Immature natural killer cell (primary cell): ENCODE data around the gene DLG2. TPM values are rescaled to one million over a fixed set of nuclear protein-coding genes. Genes with fewer than 3 reads are reported as not detected.

Experiments
- DNase-seq, 3 donors: peaks; one replicate each; pipeline ENCODE4 v3.0.0; 2022; ENCODE audit warnings: mixed read lengths in 1 of 3
- H3K27ac Mint-ChIP-seq, 6 donors: one replicate each; pipeline ENCODE4 v1.8.0; 2020; ENCODE audit warnings: mixed read lengths in 6 of 6, mild to moderate bottlenecking in 5 of 6, inconsistent platforms in 4 of 6, moderate library complexity in 3 of 6
- H3K27me3 Mint-ChIP-seq, 3 donors: one replicate each; pipeline ENCODE4 v1.8.0; 2020 to 2021; ENCODE audit warnings: low read depth in 3 of 3, mild to moderate bottlenecking in 3 of 3, mixed read lengths in 3 of 3, moderate library complexity in 3 of 3, inconsistent platforms in 1 of 3
- H3K36me3 Mint-ChIP-seq, 3 donors: one replicate each; pipeline ENCODE4 v1.8.0; 2020; ENCODE audit warnings: mixed read lengths in 3 of 3, inconsistent platforms in 2 of 3, mild to moderate bottlenecking in 2 of 3
- H3K4me1 Mint-ChIP-seq, 2 donors: one replicate each; pipeline ENCODE4 v1.8.0; 2020; ENCODE audit warnings: inconsistent platforms in 2 of 2, mild to moderate bottlenecking in 2 of 2, mixed read lengths in 2 of 2, moderate library complexity in 1 of 2
- H3K4me3 Mint-ChIP-seq, 5 donors: one replicate each; pipeline ENCODE4 v1.8.0; 2020; ENCODE audit warnings: mild to moderate bottlenecking in 5 of 5, mixed read lengths in 5 of 5, inconsistent platforms in 3 of 5, moderate library complexity in 3 of 5
- H3K9me3 Mint-ChIP-seq, 6 donors: one replicate each; pipeline ENCODE4 v1.8.0; 2020; ENCODE audit warnings: mild to moderate bottlenecking in 6 of 6, mixed read lengths in 6 of 6, inconsistent platforms in 4 of 6, moderate library complexity in 3 of 6
- polyA plus RNA-seq, 3 donors: library from polyadenylated mRNA; unstranded; fragments of 300-500 nt; fragmentation: Illumina TruSeq; gene quantifications; one replicate each; pipeline ENCODE4 v1.2.3, GENCODE V29; 2021

DLG2 gene
- polyA plus RNA-seq, 3 donors from 2014 or later, result 0.57 to 1.9 (median 1.2) TPM

GRCh38 chr11:84950569-84951270 lies 676.4 kb downstream of the DLG2 start:
- peaks cover 9 to 43% (median 16%) of the 10 kb centered on the region in 6 donors for H3K9me3 Mint-ChIP-seq
- H3K27ac Mint-ChIP-seq, result no peak overlapping the region
- no peak for DNase-seq
- H3K4me3 Mint-ChIP-seq, result no peak overlapping the region
- H3K27me3 Mint-ChIP-seq, result peaks cover 0 to 3% (median 0%) of the 10 kb centered on the region in 3 donors
- no peaks in the 10 kb centered on the region for H3K4me1 Mint-ChIP-seq
- H3K36me3 Mint-ChIP-seq, result no peaks in the 10 kb centered on the region

GRCh38 chr11:84947970-84948580 lies 679.1 kb downstream of the DLG2 start:
- peaks cover 0 to 3% (median 3%) of the 10 kb centered on the region in 3 donors for H3K27me3 Mint-ChIP-seq
- H3K4me1 Mint-ChIP-seq, result no peaks in the 10 kb centered on the region
- DNase-seq, result no peak
- peaks cover 14 to 53% (median 21%) of the 10 kb centered on the region in 6 donors for H3K9me3 Mint-ChIP-seq
- no peak overlapping the region for H3K27ac Mint-ChIP-seq
- peaks cover 0 to 3% (median 0%) of the 10 kb centered on the region in 3 donors for H3K36me3 Mint-ChIP-seq
- H3K4me3 Mint-ChIP-seq, result no peak overlapping the region

- no peak for DNase-seq
- Mint-ChIP-seq H3K4me3 (no peak overlapping the region), H3K4me1 (no peaks in the 10 kb centered on the region), H3K27me3 (peaks cover 0 to 3% (median 3%) of the 10 kb centered on the region in 3 donors), H3K27ac (no peak overlapping the region), H3K9me3 (peaks cover 15 to 58% (median 22%) of the 10 kb centered on the region in 6 donors), H3K36me3 (peaks cover 0 to 4% (median 0%) of the 10 kb centered on the region in 3 donors)
These were observed 680.1 kb downstream of the DLG2 start for GRCh38 chr11:84947070-84947469.

GRCh38 chr11:84930863-84931262 lies 696.3 kb downstream of the DLG2 start:
- no peaks in the 10 kb centered on the region for H3K36me3 Mint-ChIP-seq
- H3K27me3 Mint-ChIP-seq, result peaks cover 0 to 2% (median 0%) of the 10 kb centered on the region in 3 donors
- no peak overlapping the region for H3K4me3 Mint-ChIP-seq
- DNase-seq, result no peak
- no peaks in the 10 kb centered on the region for H3K4me1 Mint-ChIP-seq
- H3K27ac Mint-ChIP-seq, result no peak overlapping the region
- peaks cover 4 to 48% (median 24%) of the 10 kb centered on the region in 6 donors for H3K9me3 Mint-ChIP-seq

- no peaks in the 10 kb centered on the region for H3K4me1 Mint-ChIP-seq
- no peaks in the 10 kb centered on the region for H3K36me3 Mint-ChIP-seq
- peaks cover 0 to 1% (median 0%) of the 10 kb centered on the region in 3 donors for H3K27me3 Mint-ChIP-seq
- DNase-seq, result no peak
- peaks cover 4 to 44% (median 17%) of the 10 kb centered on the region in 6 donors for H3K9me3 Mint-ChIP-seq
- H3K4me3 Mint-ChIP-seq, result no peak overlapping the region
- H3K27ac Mint-ChIP-seq, result no peak overlapping the region
These were observed 697.4 kb downstream of the DLG2 start for GRCh38 chr11:84929738-84930137.

GRCh38 chr11:84924154-84924692 lies 702.9 kb downstream of the DLG2 start:
- Mint-ChIP-seq H3K9me3 (peaks cover 6 to 28% (median 12%) of the 10 kb centered on the region in 6 donors), H3K4me1 (no peaks in the 10 kb centered on the region), H3K4me3 (no peak overlapping the region), H3K36me3 (no peaks in the 10 kb centered on the region), H3K27ac (no peak overlapping the region), H3K27me3 (peaks cover 0 to 1% (median 0%) of the 10 kb centered on the region in 3 donors)
- DNase-seq, result no peak

- Mint-ChIP-seq H3K4me3 (no peak overlapping the region), H3K4me1 (no peaks in the 10 kb centered on the region), H3K9me3 (peaks cover 4 to 35% (median 14%) of the 10 kb centered on the region in 6 donors), H3K36me3 (no peaks in the 10 kb centered on the region), H3K27ac (no peak overlapping the region), H3K27me3 (peaks cover 0 to 1% (median 0%) of the 10 kb centered on the region in 3 donors)
- DNase-seq, result no peak
These were observed 703.7 kb downstream of the DLG2 start for GRCh38 chr11:84923489-84923888.

GRCh38 chr11:84922836-84923235 lies 704.3 kb downstream of the DLG2 start:
- no peaks in the 10 kb centered on the region for H3K4me1 Mint-ChIP-seq
- DNase-seq, result no peak
- no peak overlapping the region for H3K4me3 Mint-ChIP-seq
- peaks cover 4 to 39% (median 14%) of the 10 kb centered on the region in 6 donors for H3K9me3 Mint-ChIP-seq
- H3K36me3 Mint-ChIP-seq, result no peaks in the 10 kb centered on the region
- H3K27ac Mint-ChIP-seq, result no peak overlapping the region
- H3K27me3 Mint-ChIP-seq, result peaks cover 0 to 1% (median 0%) of the 10 kb centered on the region in 3 donors

GRCh38 chr11:84922212-84922805 lies 704.8 kb downstream of the DLG2 start:
- Mint-ChIP-seq H3K9me3 (peaks cover 4 to 39% (median 14%) of the 10 kb centered on the region in 6 donors), H3K4me3 (no peak overlapping the region), H3K27me3 (peaks cover 0 to 1% (median 0%) of the 10 kb centered on the region in 3 donors), H3K36me3 (no peaks in the 10 kb centered on the region), H3K4me1 (no peaks in the 10 kb centered on the region), H3K27ac (no peak overlapping the region)
- DNase-seq, result no peak

GRCh38 chr11:84914511-84914910 lies 712.6 kb downstream of the DLG2 start:
- H3K9me3 Mint-ChIP-seq, result peaks cover 2 to 39% (median 20%) of the 10 kb centered on the region in 6 donors
- no peak overlapping the region for H3K27ac Mint-ChIP-seq
- H3K4me3 Mint-ChIP-seq, result no peak overlapping the region
- H3K36me3 Mint-ChIP-seq, result peaks cover 0 to 4% (median 0%) of the 10 kb centered on the region in 3 donors
- no peak for DNase-seq
- H3K27me3 Mint-ChIP-seq, result peaks cover 2 to 5% (median 4%) of the 10 kb centered on the region in 3 donors
- no peaks in the 10 kb centered on the region for H3K4me1 Mint-ChIP-seq

GRCh38 chr11:84909740-84910139 lies 717.4 kb downstream of the DLG2 start:
- Mint-ChIP-seq H3K9me3 (peaks cover 2 to 38% (median 21%) of the 10 kb centered on the region in 6 donors), H3K36me3 (no peaks in the 10 kb centered on the region)

GRCh38 chr11:84906995-84907394 lies 720.1 kb downstream of the DLG2 start:
- Mint-ChIP-seq H3K4me1 (no peaks in the 10 kb centered on the region), H3K9me3 (peaks cover 6 to 44% (median 22%) of the 10 kb centered on the region in 6 donors), H3K36me3 (no peaks in the 10 kb centered on the region), H3K27ac (no peak overlapping the region), H3K27me3 (peaks cover 0 to 6% (median 0%) of the 10 kb centered on the region in 3 donors), H3K4me3 (no peak overlapping the region)
- DNase-seq, result no peak

More at GRCh38 chr11:84909740-84910139, 717.4 kb downstream of the DLG2 start:
- H3K4me1 Mint-ChIP-seq, result no peaks in the 10 kb centered on the region
- H3K27me3 Mint-ChIP-seq, result peaks cover 0 to 4% (median 3%) of the 10 kb centered on the region in 3 donors
- no peak overlapping the region for H3K4me3 Mint-ChIP-seq
- DNase-seq, result no peak
- no peak overlapping the region for H3K27ac Mint-ChIP-seq

GRCh38 chr11:84905411-84905810 lies 721.7 kb downstream of the DLG2 start:
- Mint-ChIP-seq H3K4me3 (no peak overlapping the region), H3K9me3 (peaks cover 5 to 44% (median 20%) of the 10 kb centered on the region in 6 donors)

GRCh38 chr11:84902445-84902844 lies 724.7 kb downstream of the DLG2 start:
- Mint-ChIP-seq H3K4me3 (no peak overlapping the region), H3K27ac (no peak overlapping the region), H3K36me3 (no peaks in the 10 kb centered on the region), H3K9me3 (peaks cover 10 to 48% (median 19%) of the 10 kb centered on the region in 6 donors), H3K4me1 (no peaks in the 10 kb centered on the region), H3K27me3 (peaks cover 0 to 6% (median 0%) of the 10 kb centered on the region in 3 donors)
- DNase-seq, result no peak

More at GRCh38 chr11:84905411-84905810, 721.7 kb downstream of the DLG2 start:
- Mint-ChIP-seq H3K27me3 (peaks cover 0 to 6% (median 0%) of the 10 kb centered on the region in 3 donors), H3K27ac (no peak overlapping the region), H3K4me1 (no peaks in the 10 kb centered on the region), H3K36me3 (no peaks in the 10 kb centered on the region)
- no peak for DNase-seq
